ENCODE measurements around the gene RIPOR2. TPM values are rescaled to one million over a fixed set of nuclear protein-coding genes. Genes with fewer than 3 reads are reported as not detected.
A peak's percentile ranks its signal among the peaks of the same experiment; 100 is the strongest.

Gene RIPOR2
- total RNA-seq, 2 experiments from 2014 or later: 18.0 to 28.9 TPM

DNA sequence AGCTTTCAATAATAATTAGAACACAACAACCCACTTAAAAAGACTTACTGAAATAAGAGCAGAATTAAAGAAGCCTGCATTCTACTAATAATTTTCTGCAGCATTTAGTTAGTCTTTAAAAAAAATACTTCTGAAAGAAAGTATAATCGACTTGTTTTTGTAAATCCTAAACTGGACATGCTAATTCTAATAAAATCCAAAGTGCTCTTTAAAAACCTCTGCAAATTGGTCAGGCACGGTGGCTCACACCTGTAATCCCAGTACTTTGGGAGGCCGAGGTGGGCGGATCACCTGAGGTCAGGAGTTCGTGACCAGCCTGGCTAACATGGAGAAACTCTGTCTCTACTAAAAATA is 79.5 kb downstream of the RIPOR2 start:
- Histone ChIP-seq H3K4me3 (ENCODE audit: low read depth, low read length, poor library complexity, severe bottlenecking) (no peak overlapping the region), H3K79me2 (ENCODE audit: insufficient read depth, low read depth, low read length) (peaks cover 4% of the 10 kb centered on the region; the same call in 1 of the 2 replicates), H3K4me1 (ENCODE audit: insufficient read depth, low read length, poor library complexity, severe bottlenecking) (peaks cover 60% of the 10 kb centered on the region), H3K9me3 (ENCODE audit: low read length) (no peaks in the 10 kb centered on the region), H4K20me1 (ENCODE audit: insufficient read depth, low read length) (no peaks in the 10 kb centered on the region), H3K9me2 (ENCODE audit: insufficient read depth, low read length) (no peaks in the 10 kb centered on the region), H2AFZ (ENCODE audit: low read length) (no peak overlapping the region), H3K36me3 (ENCODE audit: insufficient read depth, low read length) (peaks cover 68% of the 10 kb centered on the region), H3K4me2 (ENCODE audit: low read length) (peak overlapping the region; percentile 69), H3K27ac (ENCODE audit: low read depth, low read length, poor library complexity, severe bottlenecking) (peak overlapping the region; percentile 82)
- no TSS peak for BruUV-seq (replicated peaks)
- no peak for DNase-seq (ENCODE audit: low spot score)
- TF ChIP-seq EZH2phosphoT487 (IDR thresholded peaks at IDR 0.05; ENCODE audit: borderline replicate concordance, low read depth, low read length): no peak
- TF ChIP-seq, protein P1, sequence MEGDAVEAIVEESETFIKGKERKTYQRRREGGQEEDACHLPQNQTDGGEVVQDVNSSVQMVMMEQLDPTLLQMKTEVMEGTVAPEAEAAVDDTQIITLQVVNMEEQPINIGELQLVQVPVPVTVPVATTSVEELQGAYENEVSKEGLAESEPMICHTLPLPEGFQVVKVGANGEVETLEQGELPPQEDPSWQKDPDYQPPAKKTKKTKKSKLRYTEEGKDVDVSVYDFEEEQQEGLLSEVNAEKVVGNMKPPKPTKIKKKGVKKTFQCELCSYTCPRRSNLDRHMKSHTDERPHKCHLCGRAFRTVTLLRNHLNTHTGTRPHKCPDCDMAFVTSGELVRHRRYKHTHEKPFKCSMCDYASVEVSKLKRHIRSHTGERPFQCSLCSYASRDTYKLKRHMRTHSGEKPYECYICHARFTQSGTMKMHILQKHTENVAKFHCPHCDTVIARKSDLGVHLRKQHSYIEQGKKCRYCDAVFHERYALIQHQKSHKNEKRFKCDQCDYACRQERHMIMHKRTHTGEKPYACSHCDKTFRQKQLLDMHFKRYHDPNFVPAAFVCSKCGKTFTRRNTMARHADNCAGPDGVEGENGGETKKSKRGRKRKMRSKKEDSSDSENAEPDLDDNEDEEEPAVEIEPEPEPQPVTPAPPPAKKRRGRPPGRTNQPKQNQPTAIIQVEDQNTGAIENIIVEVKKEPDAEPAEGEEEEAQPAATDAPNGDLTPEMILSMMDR (conservative IDR thresholded peaks at IDR 0.05; ENCODE audit: low read length): no peak; the same call in 1 of the 2 replicates
- intact Hi-C loops (cut with micrococcal nuclease; ENCODE audit: unreplicated experiment): loop anchor here (1.0 kb wide), 4 partner anchors 80 to 214 kb away; no protein-coding TSS in a partner anchor
- ChIA-PET POLR2A (interaction anchor here (0.6 to 1.1 kb wide), 4 partner anchors 62 to 162 kb away, joined by 3 read pairs; partner anchors contain the start of gene RIPOR2), CTCF (ENCODE audit: unreplicated experiment) (interaction anchor here (2.5 to 2.6 kb wide), 2 partner anchors 135 to 162 kb away, joined by 12 to 32 read pairs; no protein-coding TSS in a partner anchor)

DNA sequence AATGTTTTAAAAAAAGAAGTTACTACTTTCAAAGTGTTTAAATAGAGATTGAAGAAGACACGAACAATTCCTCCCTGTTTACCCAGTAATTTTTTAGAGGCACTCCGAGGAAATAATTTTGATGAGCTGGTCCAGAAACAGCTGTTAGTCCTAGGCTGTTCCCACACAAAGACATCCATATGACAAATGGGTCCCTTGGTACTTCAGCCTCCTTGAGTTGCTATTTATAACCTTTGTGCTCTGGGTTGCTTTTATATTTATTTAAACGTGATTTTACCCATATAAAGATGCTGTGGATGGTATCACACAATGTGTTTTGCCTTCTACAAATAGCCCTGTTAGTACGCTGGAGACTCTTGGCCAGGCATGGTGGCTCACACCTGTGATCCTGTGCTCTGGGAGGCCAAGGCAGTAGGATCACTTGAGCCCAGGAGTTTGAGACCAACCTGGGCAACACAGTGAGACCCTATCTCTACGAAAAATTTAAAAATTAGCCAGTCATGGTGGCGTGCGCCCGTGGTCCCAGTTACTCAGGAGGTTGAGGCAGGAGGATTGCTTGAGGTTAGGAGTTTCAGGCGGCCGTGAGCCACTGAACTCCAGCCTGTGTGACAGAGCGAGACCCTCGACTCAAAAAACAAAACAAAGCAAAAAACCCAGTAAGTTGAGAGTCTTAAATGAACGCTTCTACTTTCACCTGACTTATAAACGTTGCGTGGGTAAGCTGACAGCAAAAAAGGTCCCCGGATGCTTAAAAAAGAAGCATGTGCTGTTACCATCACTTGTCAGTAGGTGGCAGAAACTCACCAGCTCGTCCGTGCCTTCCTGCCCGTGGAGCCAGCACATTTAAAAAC is 80.1 kb downstream of the RIPOR2 start:
- no TSS peak for BruUV-seq (replicated peaks)
- Histone ChIP-seq H3K27ac (ENCODE audit: low read depth, low read length, poor library complexity, severe bottlenecking) (peak overlapping the region; percentile 1), H3K9me2 (ENCODE audit: insufficient read depth, low read length) (no peaks in the 10 kb centered on the region), H3K9me3 (ENCODE audit: low read length) (no peaks in the 10 kb centered on the region), H4K20me1 (ENCODE audit: insufficient read depth, low read length) (no peaks in the 10 kb centered on the region), H3K79me2 (ENCODE audit: insufficient read depth, low read depth, low read length) (peaks cover 4% of the 10 kb centered on the region; the same call in 1 of the 2 replicates), H3K4me2 (ENCODE audit: low read length) (peak overlapping the region; percentile 69), H3K4me3 (ENCODE audit: low read depth, low read length, poor library complexity, severe bottlenecking) (no peak overlapping the region), H2AFZ (ENCODE audit: low read length) (peak overlapping the region; percentile 47; the same call in 1 of the 2 replicates), H3K4me1 (ENCODE audit: insufficient read depth, low read length, poor library complexity, severe bottlenecking) (peaks cover 54% of the 10 kb centered on the region), H3K36me3 (ENCODE audit: insufficient read depth, low read length) (peaks cover 66% of the 10 kb centered on the region)
- DNase-seq (ENCODE audit: low spot score): peak; percentile 86
- POLR2A ChIA-PET: interaction anchor here (0.6 to 1.1 kb wide), 5 partner anchors 44 to 162 kb away, joined by 3 read pairs; partner anchors contain the start of gene RIPOR2
- CTCF ChIA-PET (ENCODE audit: unreplicated experiment): interaction anchor here (0.6 to 2.6 kb wide), 3 partner anchors 136 to 162 kb away, joined by 4 to 32 read pairs (median 12); no protein-coding TSS in a partner anchor
- TF ChIP-seq, protein P1 (conservative IDR thresholded peaks at IDR 0.05; ENCODE audit: low read length): peak; percentile 96
- TF ChIP-seq EZH2phosphoT487 (IDR thresholded peaks at IDR 0.05; ENCODE audit: borderline replicate concordance, low read depth, low read length): no peak
- intact Hi-C loops (cut with micrococcal nuclease; ENCODE audit: unreplicated experiment): loop anchor here (1.0 kb wide), 4 partner anchors 81 to 215 kb away; no protein-coding TSS in a partner anchor

Measured in OCI-LY7 (cell line).